ENCODE data around the gene EMILIN2. TPM values are rescaled to one million over a fixed set of nuclear protein-coding genes. Genes with fewer than 3 reads are reported as not detected.

The EMILIN2 gene
- total RNA-seq, 4 donors from 2014 or later = 10.8 to 24.2 (median 16.7) TPM

GRCh38 chr18:2911533-2911932 lies 64.7 kb downstream of the EMILIN2 start:
- Histone ChIP-seq H3K4me1 (peaks cover 1 to 35% (median 17%) of the 10 kb centered on the region in 4 donors), H3K9me3 (no peaks in the 10 kb centered on the region), H3K27ac (replicated peaks in 1 of 4) (no peak overlapping the region), H3K4me3 (no peak overlapping the region), H3K36me3 (peaks cover 16 to 69% (median 55%) of the 10 kb centered on the region in 4 donors), H3K27me3 (peaks cover 0 to 46% (median 3%) of the 10 kb centered on the region in 4 donors)
- WGBS = 100% methylated on average over 4 of the region's 4 CpGs
- intact Hi-C loops (cut with DNase I) = no loop called here
- TF ChIP-seq POLR2A (IDR thresholded peaks at IDR 0.05; ENCODE audit: low read depth) = no peak
- TF ChIP-seq POLR2AphosphoS5 (IDR thresholded peaks at IDR 0.05) = no peak
- TF ChIP-seq EP300 (IDR thresholded peaks at IDR 0.05) = no peak
- TF ChIP-seq, protein P1, sequence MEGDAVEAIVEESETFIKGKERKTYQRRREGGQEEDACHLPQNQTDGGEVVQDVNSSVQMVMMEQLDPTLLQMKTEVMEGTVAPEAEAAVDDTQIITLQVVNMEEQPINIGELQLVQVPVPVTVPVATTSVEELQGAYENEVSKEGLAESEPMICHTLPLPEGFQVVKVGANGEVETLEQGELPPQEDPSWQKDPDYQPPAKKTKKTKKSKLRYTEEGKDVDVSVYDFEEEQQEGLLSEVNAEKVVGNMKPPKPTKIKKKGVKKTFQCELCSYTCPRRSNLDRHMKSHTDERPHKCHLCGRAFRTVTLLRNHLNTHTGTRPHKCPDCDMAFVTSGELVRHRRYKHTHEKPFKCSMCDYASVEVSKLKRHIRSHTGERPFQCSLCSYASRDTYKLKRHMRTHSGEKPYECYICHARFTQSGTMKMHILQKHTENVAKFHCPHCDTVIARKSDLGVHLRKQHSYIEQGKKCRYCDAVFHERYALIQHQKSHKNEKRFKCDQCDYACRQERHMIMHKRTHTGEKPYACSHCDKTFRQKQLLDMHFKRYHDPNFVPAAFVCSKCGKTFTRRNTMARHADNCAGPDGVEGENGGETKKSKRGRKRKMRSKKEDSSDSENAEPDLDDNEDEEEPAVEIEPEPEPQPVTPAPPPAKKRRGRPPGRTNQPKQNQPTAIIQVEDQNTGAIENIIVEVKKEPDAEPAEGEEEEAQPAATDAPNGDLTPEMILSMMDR (IDR thresholded peaks at IDR 0.05) = no peak
- DNase-seq (ENCODE audit: extremely low spot score) = no peak

DNA sequence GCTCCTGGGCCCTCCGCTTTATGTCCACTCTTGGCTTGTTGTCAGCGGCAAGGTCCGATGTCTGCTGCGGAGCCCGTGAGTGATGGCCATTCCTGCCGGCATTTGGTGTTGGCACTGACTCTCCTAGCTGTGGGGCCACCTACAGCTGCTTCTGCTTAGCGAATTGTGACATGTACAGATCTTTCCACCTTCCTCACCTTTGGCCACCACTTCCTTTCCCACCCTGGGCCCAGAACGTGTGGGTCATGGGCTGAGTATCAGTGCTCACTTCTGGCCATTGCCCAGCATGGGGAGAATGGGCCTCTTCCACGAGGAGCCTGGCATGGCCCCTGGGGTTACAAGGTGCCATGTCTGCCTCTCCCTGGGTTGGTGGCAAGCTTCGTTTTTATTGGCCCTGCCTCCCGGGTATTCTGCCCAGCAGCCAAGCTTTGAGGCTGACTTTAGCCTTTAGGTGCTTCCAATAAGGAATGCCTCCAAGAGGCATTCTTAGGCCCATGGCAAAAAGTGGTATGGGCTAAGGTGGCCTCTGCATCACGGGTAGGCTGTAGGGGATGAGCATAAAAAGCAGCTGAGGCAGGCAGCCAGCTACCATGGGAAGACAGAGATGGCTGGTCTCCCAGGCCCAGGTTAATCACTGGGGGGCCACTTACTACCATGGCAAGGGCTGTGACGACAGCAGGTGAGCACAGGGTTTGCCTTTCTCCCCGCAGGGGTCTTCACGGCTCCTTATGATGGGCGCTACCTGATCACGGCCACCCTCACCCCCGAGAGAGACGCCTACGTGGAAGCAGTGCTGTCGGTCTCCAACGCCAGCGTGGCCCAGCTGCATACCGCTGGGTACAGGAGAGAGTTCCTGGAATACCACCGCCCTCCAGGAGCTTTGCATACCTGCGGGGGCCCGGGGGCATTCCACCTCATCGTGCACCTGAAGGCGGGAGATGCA lies 65.8 kb downstream of the EMILIN2 start:
- peaks cover 0 to 33% (median 15%) of the 10 kb centered on the region in 4 donors for H3K4me1 ChIP-seq
- no peak for DNase-seq (ENCODE audit: extremely low spot score)
- 90% methylated on average over 27 of the region's 29 CpGs for WGBS
- H3K36me3 ChIP-seq = peaks cover 16 to 77% (median 58%) of the 10 kb centered on the region in 4 donors
- TF ChIP-seq EP300 (IDR thresholded peaks at IDR 0.05) (no peak), POLR2A (IDR thresholded peaks at IDR 0.05; ENCODE audit: low read depth) (no peak), POLR2AphosphoS5 (IDR thresholded peaks at IDR 0.05) (no peak)
- TF ChIP-seq, protein P1 (IDR thresholded peaks at IDR 0.05) = no peak
- no peak overlapping the region for H3K4me3 ChIP-seq
- intact Hi-C loops (cut with DNase I) = no loop called here
- peaks cover 0 to 35% (median 0%) of the 10 kb centered on the region in 4 donors for H3K27me3 ChIP-seq
- H3K27ac ChIP-seq (replicated peaks in 1 of 4) = no peak overlapping the region
- no peaks in the 10 kb centered on the region for H3K9me3 ChIP-seq

DNA sequence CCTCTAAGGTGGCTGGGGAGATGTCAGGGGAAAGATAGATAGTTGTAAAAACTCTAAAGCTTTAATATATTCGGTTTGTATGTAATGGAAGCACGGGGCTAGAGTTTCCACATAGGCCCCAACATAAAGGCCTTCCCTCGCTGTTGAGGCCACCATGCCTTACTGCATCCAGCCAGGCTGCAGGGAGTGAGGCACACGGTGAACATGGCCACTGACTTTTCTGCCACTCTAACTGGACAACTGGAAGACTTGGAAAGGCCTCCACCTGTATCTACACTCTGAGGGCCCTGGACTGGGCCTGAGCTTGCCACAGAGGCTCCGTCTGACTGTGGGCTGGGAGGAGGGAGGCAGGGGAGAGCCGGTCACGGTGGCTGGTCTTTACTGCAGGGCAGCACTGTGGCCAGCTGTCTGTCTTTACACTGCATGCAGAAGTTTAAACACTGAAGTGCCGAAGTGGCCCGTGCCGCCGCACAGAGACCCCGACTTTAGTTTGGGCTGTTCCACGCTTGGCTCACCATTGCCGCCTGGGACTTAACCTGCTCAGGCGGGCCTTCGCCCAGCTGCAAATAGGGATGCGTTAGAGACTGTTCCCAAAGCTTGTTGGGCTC lies 66.7 kb downstream of the EMILIN2 start:
- Histone ChIP-seq H3K4me3 (no peak overlapping the region), H3K9me3 (no peaks in the 10 kb centered on the region), H3K4me1 (peaks cover 0 to 31% (median 12%) of the 10 kb centered on the region in 4 donors), H3K27ac (replicated peaks in 1 of 4) (no peak overlapping the region), H3K27me3 (peaks cover 0 to 27% (median 0%) of the 10 kb centered on the region in 4 donors), H3K36me3 (peaks cover 16 to 86% (median 59%) of the 10 kb centered on the region in 4 donors)
- no peak for DNase-seq (ENCODE audit: extremely low spot score)
- intact Hi-C loops (cut with DNase I) = no loop called here
- TF ChIP-seq, protein P1 (IDR thresholded peaks at IDR 0.05) = no peak
- TF ChIP-seq POLR2AphosphoS5 (IDR thresholded peaks at IDR 0.05) = no peak
- TF ChIP-seq POLR2A (IDR thresholded peaks at IDR 0.05; ENCODE audit: low read depth) = no peak
- TF ChIP-seq EP300 (IDR thresholded peaks at IDR 0.05) = no peak
- WGBS = 90% methylated on average over 15 of the region's 17 CpGs

DNA sequence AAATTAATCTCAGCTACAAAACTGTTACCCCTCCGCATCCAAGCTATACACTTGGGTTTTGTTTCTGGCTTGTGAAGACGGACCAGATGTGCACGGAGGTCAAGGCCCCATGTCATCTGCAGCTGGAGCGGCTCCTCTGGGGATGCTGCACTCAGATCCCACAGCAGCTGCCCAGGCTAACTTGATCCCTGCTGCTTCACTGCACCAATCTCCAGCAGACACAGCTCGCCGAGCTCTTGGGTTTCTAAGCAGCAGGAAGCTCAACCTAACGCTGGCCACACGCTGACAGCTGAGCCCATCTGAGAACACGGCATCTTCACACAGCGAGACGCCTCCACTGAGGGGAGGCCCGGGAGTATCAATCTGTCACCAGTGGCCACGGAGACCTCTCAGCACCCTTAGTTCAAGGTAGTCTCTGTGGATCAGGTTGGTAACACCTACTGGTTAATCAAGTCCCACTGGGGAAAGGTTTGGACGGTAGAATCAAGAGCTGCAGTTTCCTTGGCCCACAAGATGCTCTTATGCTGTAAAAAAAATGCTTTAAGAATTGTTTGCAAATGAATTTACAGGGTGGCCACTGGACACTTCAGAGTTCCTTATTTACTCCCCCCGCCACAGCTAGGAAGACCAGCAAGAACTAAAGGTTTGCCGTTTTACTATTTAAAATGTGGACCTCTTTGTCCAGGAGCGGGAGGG lies 67.5 kb downstream of the EMILIN2 start:
- no peak for DNase-seq (ENCODE audit: extremely low spot score)
- Histone ChIP-seq H3K9me3 (no peaks in the 10 kb centered on the region), H3K27ac (replicated peaks in 1 of 4) (peak overlapping the region in 1 of 4 donors; percentile 16), H3K36me3 (peaks cover 19 to 94% (median 61%) of the 10 kb centered on the region in 4 donors), H3K4me1 (peaks cover 0 to 31% (median 12%) of the 10 kb centered on the region in 4 donors), H3K27me3 (peaks cover 0 to 19% (median 0%) of the 10 kb centered on the region in 4 donors), H3K4me3 (no peak overlapping the region)
- no peak for TF ChIP-seq EP300 (IDR thresholded peaks at IDR 0.05)
- TF ChIP-seq POLR2AphosphoS5 (IDR thresholded peaks at IDR 0.05) = no peak
- TF ChIP-seq, protein P1 (IDR thresholded peaks at IDR 0.05) = no peak
- 76% methylated on average over 17 of the region's 17 CpGs for WGBS
- intact Hi-C loops (cut with DNase I) = no loop called here
